ENCODE measurements around the gene ARSK. TPM values are rescaled to one million over a fixed set of nuclear protein-coding genes. Genes with fewer than 3 reads are reported as not detected.

Gene ARSK
- total RNA-seq, 1 experiment from 2014 or later = 8.5 TPM

DNA sequence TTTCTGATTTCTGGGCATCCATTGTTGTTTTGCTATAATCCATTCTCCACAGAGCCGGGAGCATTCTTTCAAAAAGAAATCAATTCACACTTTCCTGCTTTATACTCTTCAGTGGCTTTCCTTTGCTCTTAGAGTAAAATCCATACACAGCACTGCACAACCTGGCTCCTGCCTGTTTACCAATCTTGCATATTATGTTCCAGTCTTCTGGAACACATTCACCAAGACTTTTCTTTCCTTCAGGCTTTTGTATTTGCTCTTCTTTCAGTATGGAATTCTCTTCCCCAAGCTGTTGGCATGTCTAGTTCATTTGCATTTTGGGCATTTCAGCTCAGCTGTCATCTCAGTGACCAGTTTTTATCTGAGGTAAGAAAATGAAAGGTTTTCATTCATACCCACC is 97.9 kb downstream of the ARSK start:
- H2BK20ac ChIP-seq (ENCODE audit: low read depth, low read length, poor library complexity, severe bottlenecking) = no peak overlapping the region

More for the DNA sequence above, 97.9 kb downstream of the ARSK start:
- Histone ChIP-seq H4K8ac (replicated peaks; ENCODE audit: insufficient read length, low read depth, low read length) (no peak overlapping the region), H2AFZ (ENCODE audit: low read length) (no peak overlapping the region), H3K4ac (ENCODE audit: low read depth, low read length) (no peak overlapping the region), H2AK5ac (ENCODE audit: insufficient read length, low read length) (no peak overlapping the region), H3K18ac (ENCODE audit: insufficient read length, low read depth, low read length) (no peak overlapping the region), H3K27me3 (ENCODE audit: insufficient read depth, low read length) (no peaks in the 10 kb centered on the region), H4K20me1 (ENCODE audit: control insufficient read depth, insufficient read depth, insufficient read length) (no peaks in the 10 kb centered on the region), H3K23ac (ENCODE audit: insufficient read length, low read depth, low read length) (no peak overlapping the region), H3K4me2 (ENCODE audit: insufficient read depth, insufficient read length, low read length) (no peak overlapping the region), H3K27ac (ENCODE audit: insufficient read length, low read depth, low read length) (no peak overlapping the region), H2BK120ac (ENCODE audit: low read depth, low read length, poor library complexity, severe bottlenecking) (no peak overlapping the region), H2BK12ac (ENCODE audit: insufficient read length, low read depth, low read length) (no peak overlapping the region), H3K79me1 (ENCODE audit: insufficient read depth, low read depth, low read length, poor library complexity, severe bottlenecking) (no peaks in the 10 kb centered on the region), H2BK15ac (ENCODE audit: low read depth, low read length) (no peak overlapping the region), H3K9me3 (ENCODE audit: control insufficient read depth, low read depth, low read length) (no peaks in the 10 kb centered on the region), H3K56ac (ENCODE audit: insufficient read length, low read depth, low read length) (no peak overlapping the region), H3K4me1 (ENCODE audit: insufficient read depth, low read length) (no peaks in the 10 kb centered on the region; the same call in 1 of the 2 replicates), H4K5ac (ENCODE audit: insufficient read length, low read depth, low read length) (no peak overlapping the region), H4K91ac (ENCODE audit: insufficient read length, low read depth, low read length) (no peak overlapping the region), H3K14ac (ENCODE audit: insufficient read depth, low read length) (no peak overlapping the region), H3K23me2 (ENCODE audit: insufficient read length, low read depth, low read length, poor library complexity, severe bottlenecking) (no peaks in the 10 kb centered on the region), H3K9ac (ENCODE audit: extremely low read depth, insufficient read length, low read length) (no peak overlapping the region), H3K79me2 (ENCODE audit: insufficient read depth, low read length) (no peaks in the 10 kb centered on the region), H2BK5ac (ENCODE audit: insufficient read length, low read length) (no peak overlapping the region), H3T11ph (ENCODE audit: low read length) (no peak overlapping the region)
- TF ChIP-seq, protein P1, sequence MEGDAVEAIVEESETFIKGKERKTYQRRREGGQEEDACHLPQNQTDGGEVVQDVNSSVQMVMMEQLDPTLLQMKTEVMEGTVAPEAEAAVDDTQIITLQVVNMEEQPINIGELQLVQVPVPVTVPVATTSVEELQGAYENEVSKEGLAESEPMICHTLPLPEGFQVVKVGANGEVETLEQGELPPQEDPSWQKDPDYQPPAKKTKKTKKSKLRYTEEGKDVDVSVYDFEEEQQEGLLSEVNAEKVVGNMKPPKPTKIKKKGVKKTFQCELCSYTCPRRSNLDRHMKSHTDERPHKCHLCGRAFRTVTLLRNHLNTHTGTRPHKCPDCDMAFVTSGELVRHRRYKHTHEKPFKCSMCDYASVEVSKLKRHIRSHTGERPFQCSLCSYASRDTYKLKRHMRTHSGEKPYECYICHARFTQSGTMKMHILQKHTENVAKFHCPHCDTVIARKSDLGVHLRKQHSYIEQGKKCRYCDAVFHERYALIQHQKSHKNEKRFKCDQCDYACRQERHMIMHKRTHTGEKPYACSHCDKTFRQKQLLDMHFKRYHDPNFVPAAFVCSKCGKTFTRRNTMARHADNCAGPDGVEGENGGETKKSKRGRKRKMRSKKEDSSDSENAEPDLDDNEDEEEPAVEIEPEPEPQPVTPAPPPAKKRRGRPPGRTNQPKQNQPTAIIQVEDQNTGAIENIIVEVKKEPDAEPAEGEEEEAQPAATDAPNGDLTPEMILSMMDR (conservative IDR thresholded peaks at IDR 0.05) = no peak
- no peak overlapping the region for H3K27ac Mint-ChIP-seq
- H3K4me3 Mint-ChIP-seq = no peak overlapping the region
- H3K27me3 Mint-ChIP-seq (ENCODE audit: low read depth) = no peaks in the 10 kb centered on the region
- no peaks in the 10 kb centered on the region for H3K9me3 Mint-ChIP-seq
- no CpG with 5 or more reads among the region's 1 CpG for WGBS (ENCODE audit: extremely low coverage, insufficient read length, low lambda C conversion rate)
- no peaks in the 10 kb centered on the region for H3K36me3 Mint-ChIP-seq (ENCODE audit: insufficient read depth in 1 of 3, low read depth in 3 of 3)
- no peak for DNase-seq
- no peaks in the 10 kb centered on the region for H3K4me1 Mint-ChIP-seq

All from H9 (cell line).